Measurements from ENCODE around the gene ANKRD33B. TPM values are rescaled to one million over a fixed set of nuclear protein-coding genes. Genes with fewer than 3 reads are reported as not detected.
A peak's percentile ranks its signal among the peaks of the same experiment; 100 is the strongest.

The ANKRD33B gene
- total and polyA plus RNA-seq, 9 of the 15 experiments (the other 6 are each of a cell fraction or from before 2014, with no cell fraction given), result 0.10 to 1.7 (median 0.40) TPM

DNA sequence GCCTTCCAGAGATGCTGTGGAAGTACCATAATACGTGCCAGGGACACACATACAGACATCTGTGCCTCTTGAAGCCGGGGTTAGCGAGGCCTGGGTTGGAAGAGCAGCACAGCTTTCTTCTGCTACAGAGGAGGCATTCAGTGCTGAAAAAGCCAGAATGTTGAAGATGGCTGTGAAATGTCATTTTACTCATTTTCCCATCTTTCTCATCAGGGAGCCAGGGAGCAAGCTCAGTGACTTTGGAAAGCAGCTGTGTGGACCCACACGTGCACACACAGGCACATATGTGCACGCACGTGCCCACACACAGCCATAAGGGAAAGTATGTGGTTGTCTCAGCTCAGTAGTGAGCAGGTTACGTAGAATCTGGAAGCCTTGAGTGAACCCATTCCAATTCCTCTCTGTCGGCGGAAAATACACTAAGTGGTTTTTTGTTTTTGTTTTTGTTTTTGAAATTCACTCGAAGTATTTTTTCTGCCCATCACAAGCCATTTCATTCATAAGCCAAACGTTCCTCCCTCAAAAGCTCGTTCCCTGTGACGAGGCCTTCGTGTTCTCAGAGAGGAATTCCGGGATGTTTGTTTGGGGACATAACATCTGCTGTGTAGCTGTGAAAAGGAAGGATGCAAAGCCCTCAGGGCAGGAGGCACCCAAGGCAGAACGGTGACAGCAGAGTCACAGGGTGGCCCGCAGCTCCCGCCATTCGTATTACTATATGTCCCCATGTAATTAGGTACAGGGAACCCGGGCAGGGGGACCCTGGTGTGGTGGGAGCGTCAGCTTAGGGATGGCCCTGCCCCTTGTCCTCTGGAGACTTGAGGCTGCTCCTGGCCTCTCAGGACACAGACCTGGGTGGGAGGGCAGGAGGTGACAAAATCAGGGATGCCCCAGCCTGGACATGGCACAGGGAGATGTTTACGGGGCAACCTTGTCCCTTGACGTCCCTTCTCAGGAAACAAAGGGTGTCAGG, 29.0 kb upstream of the ANKRD33B start (continued):
- no peak for TF ChIP-seq THRB (CRISPR knock-in tag; conservative IDR thresholded peaks at IDR 0.05)
- TF ChIP-seq ZNF785 (CRISPR knock-in tag; IDR thresholded peaks at IDR 0.05), result no peak
- TF ChIP-seq BHLHE40 (IDR thresholded peaks at IDR 0.05; ENCODE audit: low read length), result peak; percentile 82
- TF ChIP-seq FOXJ2 (tag; IDR thresholded peaks at IDR 0.05), result no peak
- no peak for TF ChIP-seq ZNF277 (CRISPR knock-in tag; IDR thresholded peaks at IDR 0.05; ENCODE audit: borderline replicate concordance)
- TF ChIP-seq, protein P1, sequence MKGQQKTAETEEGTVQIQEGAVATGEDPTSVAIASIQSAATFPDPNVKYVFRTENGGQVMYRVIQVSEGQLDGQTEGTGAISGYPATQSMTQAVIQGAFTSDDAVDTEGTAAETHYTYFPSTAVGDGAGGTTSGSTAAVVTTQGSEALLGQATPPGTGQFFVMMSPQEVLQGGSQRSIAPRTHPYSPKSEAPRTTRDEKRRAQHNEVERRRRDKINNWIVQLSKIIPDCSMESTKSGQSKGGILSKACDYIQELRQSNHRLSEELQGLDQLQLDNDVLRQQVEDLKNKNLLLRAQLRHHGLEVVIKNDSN (CRISPR knock-in tag; IDR thresholded peaks at IDR 0.05), result peak; percentile 20; the same call in 1 of the 2 replicates
- TF ChIP-seq, protein P2, sequence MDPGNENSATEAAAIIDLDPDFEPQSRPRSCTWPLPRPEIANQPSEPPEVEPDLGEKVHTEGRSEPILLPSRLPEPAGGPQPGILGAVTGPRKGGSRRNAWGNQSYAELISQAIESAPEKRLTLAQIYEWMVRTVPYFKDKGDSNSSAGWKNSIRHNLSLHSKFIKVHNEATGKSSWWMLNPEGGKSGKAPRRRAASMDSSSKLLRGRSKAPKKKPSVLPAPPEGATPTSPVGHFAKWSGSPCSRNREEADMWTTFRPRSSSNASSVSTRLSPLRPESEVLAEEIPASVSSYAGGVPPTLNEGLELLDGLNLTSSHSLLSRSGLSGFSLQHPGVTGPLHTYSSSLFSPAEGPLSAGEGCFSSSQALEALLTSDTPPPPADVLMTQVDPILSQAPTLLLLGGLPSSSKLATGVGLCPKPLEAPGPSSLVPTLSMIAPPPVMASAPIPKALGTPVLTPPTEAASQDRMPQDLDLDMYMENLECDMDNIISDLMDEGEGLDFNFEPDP (CRISPR knock-in tag; IDR thresholded peaks at IDR 0.05), result no peak

Measured in K562 (cell line).